Nephron progenitor cell (in vitro differentiated cells): Measurements from ENCODE around the gene THSD7A.

ENCODE experiments used
- DNase-seq: peaks from one replicate; pipeline ENCODE4 v3.0.0; 2021
- H3K27ac Mint-ChIP-seq: 2 replicates; pipeline ENCODE4 v1.8.0; 2021; ENCODE audit warnings: mild to moderate bottlenecking, moderate library complexity, mixed read lengths
- H3K27me3 Mint-ChIP-seq: 2 replicates; pipeline ENCODE4 v1.8.0; 2021; ENCODE audit warnings: mild to moderate bottlenecking, low read depth, mixed read lengths; ENCODE audit not compliant: poor library complexity
- H3K36me3 Mint-ChIP-seq: 2 replicates; pipeline ENCODE4 v1.8.0; 2021; ENCODE audit warnings: low read depth, mixed read lengths
- H3K4me1 Mint-ChIP-seq: 2 replicates; pipeline ENCODE4 v1.8.0; 2021; ENCODE audit warnings: mixed read lengths
- H3K4me3 Mint-ChIP-seq: 2 replicates; pipeline ENCODE4 v1.8.0; 2021; ENCODE audit warnings: mild to moderate bottlenecking, moderate library complexity, mixed read lengths
- H3K9me3 Mint-ChIP-seq: 2 replicates; pipeline ENCODE4 v1.8.0; 2021; ENCODE audit warnings: mild to moderate bottlenecking, moderate library complexity, mixed read lengths
- CTCF ChIP-seq: fragments of 200-600 bp; sonication (generic); IDR thresholded peaks from 2 replicates; pipeline ENCODE4 v1.5.0; 2021; ENCODE audit warnings: antibody characterized with exemption

THSD7A gene

DNA sequence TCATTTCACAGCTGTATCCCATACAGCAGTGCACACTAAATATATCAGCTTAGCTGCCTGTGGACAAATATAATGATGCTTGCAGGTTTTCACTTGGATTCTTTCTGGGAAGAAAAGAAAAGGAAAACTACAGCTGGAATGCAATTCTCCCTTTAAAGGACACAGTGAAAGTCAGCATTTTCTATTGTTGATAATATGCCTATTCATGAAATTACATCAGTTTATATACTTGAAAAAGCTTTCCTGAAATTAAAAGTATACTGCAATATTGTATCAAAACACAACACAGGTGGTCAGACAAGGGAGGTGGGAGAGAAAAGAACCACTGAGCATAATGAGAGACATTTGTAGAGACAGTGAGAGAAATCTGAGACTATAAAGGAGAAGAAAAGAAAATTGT, 20.3 kb downstream of the THSD7A start:
- no peaks in the 10 kb centered on the region for H3K36me3 Mint-ChIP-seq
- no peaks in the 10 kb centered on the region for H3K27me3 Mint-ChIP-seq
- no peaks in the 10 kb centered on the region for H3K9me3 Mint-ChIP-seq
- H3K27ac Mint-ChIP-seq = no peak overlapping the region
- no peak for TF ChIP-seq CTCF
- H3K4me3 Mint-ChIP-seq = no peak overlapping the region
- no peaks in the 10 kb centered on the region for H3K4me1 Mint-ChIP-seq
- no peak for DNase-seq

DNA sequence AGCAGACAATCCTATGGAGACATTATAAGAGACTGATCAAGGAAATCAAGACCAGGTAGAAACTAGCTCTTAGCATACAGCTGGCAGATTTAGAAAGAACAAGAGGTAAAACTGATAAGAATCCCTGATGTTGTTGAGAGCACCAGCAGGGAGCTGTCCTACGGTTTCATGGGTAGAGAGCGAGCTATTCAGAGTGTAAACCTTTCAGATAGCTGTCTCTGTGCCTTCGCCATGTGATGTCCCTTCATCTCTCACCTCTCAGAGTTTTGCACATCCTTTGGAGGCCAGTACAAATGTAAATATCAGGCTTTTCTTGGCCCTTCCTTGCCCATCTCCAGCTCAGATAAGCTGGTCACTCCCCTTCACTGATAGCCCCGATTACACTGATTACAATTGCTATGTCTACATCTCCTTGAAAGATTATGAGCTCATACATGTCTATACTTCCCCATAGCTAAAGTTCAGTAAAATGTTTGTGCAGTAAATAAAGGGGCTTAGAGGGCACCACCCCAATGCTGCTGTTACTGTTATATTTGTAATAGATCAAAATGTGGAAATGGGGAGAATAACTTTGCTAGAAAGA, 21.9 kb downstream of the THSD7A start:
- Mint-ChIP-seq H3K4me1 (no peaks in the 10 kb centered on the region), H3K4me3 (no peak overlapping the region), H3K9me3 (no peaks in the 10 kb centered on the region), H3K36me3 (no peaks in the 10 kb centered on the region), H3K27me3 (no peaks in the 10 kb centered on the region), H3K27ac (no peak overlapping the region)
- no peak for TF ChIP-seq CTCF
- no peak for DNase-seq

DNA sequence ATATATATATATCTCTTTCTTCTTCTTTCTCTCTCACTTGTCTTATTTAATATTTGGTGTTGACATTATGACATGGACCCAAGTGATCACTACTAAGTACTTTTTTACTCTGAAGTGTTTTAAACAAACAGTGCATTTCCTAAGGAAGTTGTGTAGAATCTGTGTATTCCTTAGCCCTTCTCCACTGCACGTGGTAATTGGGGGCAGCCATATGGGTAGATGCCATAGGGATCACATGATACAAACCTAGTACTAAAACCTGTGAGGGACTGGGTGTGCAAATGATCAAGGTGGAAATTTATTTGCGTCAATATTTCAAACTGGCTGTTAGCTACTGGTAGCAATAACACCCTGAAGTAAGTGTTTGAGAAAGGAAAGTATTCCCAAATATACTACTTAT, 25.0 kb downstream of the THSD7A start:
- no peaks in the 10 kb centered on the region for H3K36me3 Mint-ChIP-seq
- H3K27me3 Mint-ChIP-seq = no peaks in the 10 kb centered on the region
- no peak for TF ChIP-seq CTCF
- no peak overlapping the region for H3K4me3 Mint-ChIP-seq
- H3K27ac Mint-ChIP-seq = no peak overlapping the region
- no peaks in the 10 kb centered on the region for H3K4me1 Mint-ChIP-seq
- no peak for DNase-seq
- no peaks in the 10 kb centered on the region for H3K9me3 Mint-ChIP-seq

DNA sequence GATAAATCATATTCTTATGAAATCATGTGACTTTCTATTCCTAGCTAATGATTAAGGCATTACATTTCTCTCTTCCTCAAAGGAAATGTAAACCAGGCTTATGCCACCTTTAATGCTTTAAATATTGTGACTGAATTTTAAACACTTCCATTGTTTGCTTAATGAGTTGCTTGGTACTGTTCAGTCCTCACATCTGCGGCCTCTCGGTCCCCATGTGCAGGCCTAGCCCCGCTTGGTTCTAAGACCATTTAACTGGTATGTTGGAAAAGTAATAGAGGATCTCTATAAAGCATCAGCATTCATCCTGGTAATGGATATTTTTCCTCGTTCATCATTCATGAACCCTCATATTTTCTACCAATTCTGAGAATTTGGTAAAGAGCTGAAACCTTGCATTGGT, 27.4 kb downstream of the THSD7A start:
- Mint-ChIP-seq H3K9me3 (no peaks in the 10 kb centered on the region), H3K36me3 (no peaks in the 10 kb centered on the region), H3K27me3 (no peaks in the 10 kb centered on the region), H3K4me1 (no peaks in the 10 kb centered on the region), H3K4me3 (no peak overlapping the region), H3K27ac (no peak overlapping the region)
- no peak for DNase-seq
- no peak for TF ChIP-seq CTCF

GRCh38 chr7:11795231-11795630, 36.8 kb downstream of the THSD7A start:
- no peaks in the 10 kb centered on the region for H3K4me1 Mint-ChIP-seq
- no peak for DNase-seq
- TF ChIP-seq CTCF = no peak
- no peak overlapping the region for H3K4me3 Mint-ChIP-seq
- H3K36me3 Mint-ChIP-seq = no peaks in the 10 kb centered on the region
- no peak overlapping the region for H3K27ac Mint-ChIP-seq
- no peaks in the 10 kb centered on the region for H3K27me3 Mint-ChIP-seq
- H3K9me3 Mint-ChIP-seq = no peaks in the 10 kb centered on the region

DNA sequence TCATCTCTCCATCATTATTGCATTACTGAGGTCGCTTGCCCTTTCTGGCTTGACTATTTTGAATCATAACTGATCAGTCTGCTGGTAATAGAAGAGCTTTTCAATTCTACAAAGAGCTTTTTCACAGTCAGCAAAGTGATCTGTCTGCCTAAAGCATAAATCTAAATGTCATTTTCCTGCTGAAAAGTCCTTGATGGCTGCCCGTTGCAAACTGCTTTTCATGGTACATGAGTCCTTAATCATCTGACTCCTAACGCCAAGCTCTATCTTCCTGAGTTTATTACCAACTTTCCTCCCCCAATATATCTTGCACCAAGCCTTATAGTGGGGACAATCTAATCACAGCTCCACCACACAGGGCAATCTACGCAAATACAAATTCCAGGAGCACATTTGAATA, 39.8 kb downstream of the THSD7A start:
- H3K27me3 Mint-ChIP-seq = no peaks in the 10 kb centered on the region
- no peak overlapping the region for H3K4me3 Mint-ChIP-seq
- no peaks in the 10 kb centered on the region for H3K4me1 Mint-ChIP-seq
- TF ChIP-seq CTCF = no peak
- H3K27ac Mint-ChIP-seq = no peak overlapping the region
- H3K9me3 Mint-ChIP-seq = no peaks in the 10 kb centered on the region
- H3K36me3 Mint-ChIP-seq = no peaks in the 10 kb centered on the region
- DNase-seq = no peak
